ENCODE measurements around the gene ABLIM2.

DNA sequence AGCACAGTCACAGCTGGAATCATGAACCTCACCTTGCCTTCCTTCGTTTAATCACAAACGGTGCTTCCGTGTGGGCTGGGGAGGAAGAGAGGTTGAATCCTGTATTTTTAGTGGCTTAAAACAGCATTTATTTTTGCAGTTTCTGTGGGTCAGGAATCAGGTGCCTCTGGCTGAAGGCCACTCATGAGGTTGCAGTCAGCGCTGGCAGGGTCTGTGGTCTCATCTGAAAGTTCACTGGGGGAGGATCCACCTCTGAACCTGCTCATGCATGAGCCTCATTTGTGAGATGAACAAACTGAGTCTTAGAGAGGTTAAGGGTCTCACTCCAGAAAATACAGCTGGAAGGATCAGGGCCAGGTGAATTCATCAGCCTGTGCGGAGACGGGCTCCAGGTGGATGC is 17.1 kb upstream of the ABLIM2 start:
- TF ChIP-seq GTF2F1 (IDR thresholded peaks at IDR 0.05; ENCODE audit: borderline replicate concordance, low read depth, low read length) (no peak), POLR2A (IDR thresholded peaks at IDR 0.05; ENCODE audit: control extremely low read depth in 1 of 2, low read depth in 2 of 2, low read length in 2 of 2) (no peak), RNF2 (IDR thresholded peaks at IDR 0.05; ENCODE audit: borderline replicate concordance, low read depth, low read length, missing control alignments, poor library complexity, severe bottlenecking) (no peak)
- TF ChIP-seq, protein P1, sequence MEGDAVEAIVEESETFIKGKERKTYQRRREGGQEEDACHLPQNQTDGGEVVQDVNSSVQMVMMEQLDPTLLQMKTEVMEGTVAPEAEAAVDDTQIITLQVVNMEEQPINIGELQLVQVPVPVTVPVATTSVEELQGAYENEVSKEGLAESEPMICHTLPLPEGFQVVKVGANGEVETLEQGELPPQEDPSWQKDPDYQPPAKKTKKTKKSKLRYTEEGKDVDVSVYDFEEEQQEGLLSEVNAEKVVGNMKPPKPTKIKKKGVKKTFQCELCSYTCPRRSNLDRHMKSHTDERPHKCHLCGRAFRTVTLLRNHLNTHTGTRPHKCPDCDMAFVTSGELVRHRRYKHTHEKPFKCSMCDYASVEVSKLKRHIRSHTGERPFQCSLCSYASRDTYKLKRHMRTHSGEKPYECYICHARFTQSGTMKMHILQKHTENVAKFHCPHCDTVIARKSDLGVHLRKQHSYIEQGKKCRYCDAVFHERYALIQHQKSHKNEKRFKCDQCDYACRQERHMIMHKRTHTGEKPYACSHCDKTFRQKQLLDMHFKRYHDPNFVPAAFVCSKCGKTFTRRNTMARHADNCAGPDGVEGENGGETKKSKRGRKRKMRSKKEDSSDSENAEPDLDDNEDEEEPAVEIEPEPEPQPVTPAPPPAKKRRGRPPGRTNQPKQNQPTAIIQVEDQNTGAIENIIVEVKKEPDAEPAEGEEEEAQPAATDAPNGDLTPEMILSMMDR (IDR thresholded peaks at IDR 0.05; ENCODE audit: control extremely low read depth in 1 of 3, insufficient read depth in 1 of 3, low read depth in 1 of 3, low read length in 3 of 3): no peak

Measured in H1 (cell line).